ENCODE measurements around the gene MORN5. TPM values are rescaled to one million over a fixed set of nuclear protein-coding genes. Genes with fewer than 3 reads are reported as not detected.

The MORN5 gene
- polyA plus RNA-seq, 1 experiment: not detected

GRCh38 chr9:122131401-122132001 is 28.2 kb upstream of the MORN5 start:
- POLR2A ChIA-PET: no interaction called here
- no peak for TF ChIP-seq CTCF (IDR thresholded peaks at IDR 0.05; ENCODE audit: low read depth, low read length)
- H3K27ac ChIP-seq (ENCODE audit: low read depth, low read length): no peak overlapping the region
- H3K4me3 ChIP-seq (ENCODE audit: low read depth, low read length): no peak overlapping the region
- no peak for DNase-seq (ENCODE audit: low read depth, low spot score)
- H3K9me3 ChIP-seq (ENCODE audit: control insufficient read depth, insufficient read depth, low read length): no peaks in the 10 kb centered on the region; the same call in 1 of the 2 replicates
- peaks cover 5% of the 10 kb centered on the region for H3K27me3 ChIP-seq (ENCODE audit: control insufficient read depth, insufficient read depth, low read length)
- CTCF ChIA-PET: interaction anchor here (0.7 to 1.3 kb wide), 2 partner anchors 13 to 219 kb away, joined by 5 read pairs; no protein-coding TSS in a partner anchor

GRCh38 chr9:122132539-122132938 is 27.2 kb upstream of the MORN5 start:
- CTCF ChIA-PET: interaction anchor here (1.3 to 1.7 kb wide), 4 partner anchors 9 to 217 kb away, joined by 3 to 9 read pairs (median 6); no protein-coding TSS in a partner anchor

GRCh38 chr9:122133263-122133983 is 26.3 kb upstream of the MORN5 start:
- no peak overlapping the region for H3K27ac ChIP-seq (ENCODE audit: low read depth, low read length)
- TF ChIP-seq CTCF (IDR thresholded peaks at IDR 0.05; ENCODE audit: low read depth, low read length): no peak
- no peaks in the 10 kb centered on the region; the same call in 1 of the 2 replicates for H3K9me3 ChIP-seq (ENCODE audit: control insufficient read depth, insufficient read depth, low read length)
- no peak for DNase-seq (ENCODE audit: low read depth, low spot score)
- peaks cover 9% of the 10 kb centered on the region for H3K27me3 ChIP-seq (ENCODE audit: control insufficient read depth, insufficient read depth, low read length)
- ChIA-PET POLR2A (interaction anchor here (0.5 to 1.0 kb wide), 2 partner anchors 8 to 17 kb away, joined by 3 to 5 read pairs; no protein-coding TSS in a partner anchor), CTCF (interaction anchor here (0.6 to 2.6 kb wide), 6 partner anchors 7 to 321 kb away, joined by 3 to 13 read pairs (median 6); no protein-coding TSS in a partner anchor)
- H3K4me3 ChIP-seq (ENCODE audit: low read depth, low read length): no peak overlapping the region

More at GRCh38 chr9:122132539-122132938, 27.2 kb upstream of the MORN5 start:
- POLR2A ChIA-PET: no interaction called here
- H3K27me3 ChIP-seq (ENCODE audit: control insufficient read depth, insufficient read depth, low read length): peaks cover 9% of the 10 kb centered on the region
- DNase-seq (ENCODE audit: low read depth, low spot score): no peak
- no peak for TF ChIP-seq CTCF (IDR thresholded peaks at IDR 0.05; ENCODE audit: low read depth, low read length)
- no peaks in the 10 kb centered on the region; the same call in 1 of the 2 replicates for H3K9me3 ChIP-seq (ENCODE audit: control insufficient read depth, insufficient read depth, low read length)
- no peak overlapping the region for H3K27ac ChIP-seq (ENCODE audit: low read depth, low read length)
- H3K4me3 ChIP-seq (ENCODE audit: low read depth, low read length): no peak overlapping the region

GRCh38 chr9:122133984-122134535 is 25.6 kb upstream of the MORN5 start:
- no peak for TF ChIP-seq CTCF (IDR thresholded peaks at IDR 0.05; ENCODE audit: low read depth, low read length)
- no peak overlapping the region for H3K27ac ChIP-seq (ENCODE audit: low read depth, low read length)
- CTCF ChIA-PET: interaction anchor here (0.6 to 2.6 kb wide), 5 partner anchors 8 to 320 kb away, joined by 3 to 13 read pairs (median 7); no protein-coding TSS in a partner anchor

More at GRCh38 chr9:122133984-122134535, 25.6 kb upstream of the MORN5 start:
- DNase-seq (ENCODE audit: low read depth, low spot score): no peak
- Histone ChIP-seq H3K27me3 (ENCODE audit: control insufficient read depth, insufficient read depth, low read length) (peaks cover 9% of the 10 kb centered on the region), H3K9me3 (ENCODE audit: control insufficient read depth, insufficient read depth, low read length) (no peaks in the 10 kb centered on the region; the same call in 1 of the 2 replicates), H3K4me3 (ENCODE audit: low read depth, low read length) (no peak overlapping the region)
- POLR2A ChIA-PET: interaction anchor here (0.5 to 1.0 kb wide), 2 partner anchors 8 to 16 kb away, joined by 3 to 5 read pairs; no protein-coding TSS in a partner anchor

Data from AG04450 (cell line).